ENCODE results near the gene ANXA8L1.
"Not testable (repeated sequence)": the region's sequence is repeated elsewhere in the genome, so short reads cannot be mapped to it uniquely, and the experiment has no call there.

Gene ANXA8L1, protein sequence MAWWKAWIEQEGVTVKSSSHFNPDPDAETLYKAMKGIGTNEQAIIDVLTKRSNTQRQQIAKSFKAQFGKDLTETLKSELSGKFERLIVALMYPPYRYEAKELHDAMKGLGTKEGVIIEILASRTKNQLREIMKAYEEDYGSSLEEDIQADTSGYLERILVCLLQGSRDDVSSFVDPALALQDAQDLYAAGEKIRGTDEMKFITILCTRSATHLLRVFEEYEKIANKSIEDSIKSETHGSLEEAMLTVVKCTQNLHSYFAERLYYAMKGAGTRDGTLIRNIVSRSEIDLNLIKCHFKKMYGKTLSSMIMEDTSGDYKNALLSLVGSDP

DNA sequence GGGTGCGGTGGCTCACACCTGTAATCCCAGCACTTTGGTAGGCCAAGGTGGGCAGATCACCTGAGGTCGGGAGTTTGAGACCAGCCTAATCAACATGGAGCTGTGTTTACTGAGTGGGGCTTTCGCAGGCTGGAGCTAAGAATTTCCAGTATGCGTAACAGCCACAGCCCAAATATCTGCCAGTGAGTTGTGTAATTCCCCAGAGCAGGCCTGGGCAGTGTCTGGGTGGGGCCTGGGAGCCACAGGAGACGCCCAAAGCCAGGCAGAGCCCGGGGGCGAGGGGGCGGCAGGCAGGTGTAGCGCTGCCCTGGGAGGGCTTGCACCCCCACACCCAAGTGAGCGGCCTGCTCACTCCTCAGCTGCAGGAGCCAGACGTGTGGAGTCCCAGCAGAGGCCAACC, at the start of gene ANXA8L1:
TSS of gene ANXA8L1 (plus strand) at position 371 of the 400 bp plus-strand sequence. CDS start 76 bp downstream, outside the sequence.
- DNase-seq = not testable (repeated sequence)

DNA sequence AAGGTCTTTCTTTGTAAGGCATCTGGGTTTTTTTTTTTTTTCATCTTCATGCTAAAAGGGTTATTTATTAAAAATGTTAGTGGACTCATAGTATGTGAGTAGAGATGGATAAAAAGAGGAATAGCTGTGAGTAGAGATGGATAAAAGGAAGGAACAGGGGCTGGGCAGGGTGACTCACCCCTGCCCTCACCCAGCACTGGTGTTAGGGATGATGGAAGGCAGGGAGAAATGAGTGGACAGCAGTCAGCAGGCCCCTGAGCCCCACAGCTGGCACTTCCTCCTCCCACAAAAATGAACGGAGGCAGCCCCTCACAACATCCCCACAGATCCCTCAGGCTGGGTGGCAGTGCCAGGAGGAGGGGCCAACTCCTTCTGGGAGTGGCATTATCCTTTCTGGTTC, 49.5 kb upstream of the ANXA8L1 start:
- no peak for DNase-seq

DNA sequence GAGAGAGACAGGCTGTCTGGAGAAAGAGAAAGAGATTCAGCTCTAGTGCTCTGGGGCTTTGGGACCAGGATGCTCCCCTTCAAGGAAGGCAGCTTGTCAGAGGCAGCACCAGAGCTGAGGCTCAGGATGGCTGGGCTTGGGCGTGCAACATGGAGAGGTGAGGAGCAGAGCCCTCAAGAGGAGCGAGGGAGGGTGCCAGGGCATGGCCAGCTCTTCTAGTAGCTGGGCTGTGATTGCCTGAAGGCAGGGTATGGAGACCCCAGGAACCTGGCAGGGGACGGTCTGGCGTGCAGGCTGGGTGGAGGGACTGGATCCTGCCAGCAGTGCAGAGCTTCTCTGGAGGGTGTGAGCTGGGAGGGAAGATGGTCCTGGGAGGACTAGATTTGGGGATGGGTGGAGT, 48.6 kb upstream of the ANXA8L1 start:
- DNase-seq = no peak

DNA sequence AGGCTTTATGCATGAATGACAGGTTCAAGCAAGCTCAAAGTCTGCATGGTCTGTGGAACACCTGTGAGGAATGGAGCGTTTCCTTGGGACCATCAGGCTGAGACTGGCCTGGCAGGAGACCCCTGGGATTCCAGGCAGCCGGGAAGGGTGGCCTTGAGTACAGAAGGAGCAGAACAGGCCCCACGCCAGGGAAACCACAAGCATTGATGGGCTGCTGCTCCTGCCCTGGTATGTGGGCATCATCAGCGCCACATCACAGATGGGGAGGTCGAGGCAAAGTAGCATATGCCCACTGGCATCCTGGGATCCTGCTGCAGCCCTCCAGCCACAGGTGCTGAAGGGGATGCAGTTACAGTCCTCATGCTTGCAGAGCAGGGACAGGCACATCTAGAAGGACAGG, 47.9 kb upstream of the ANXA8L1 start:
- DNase-seq = no peak

DNA sequence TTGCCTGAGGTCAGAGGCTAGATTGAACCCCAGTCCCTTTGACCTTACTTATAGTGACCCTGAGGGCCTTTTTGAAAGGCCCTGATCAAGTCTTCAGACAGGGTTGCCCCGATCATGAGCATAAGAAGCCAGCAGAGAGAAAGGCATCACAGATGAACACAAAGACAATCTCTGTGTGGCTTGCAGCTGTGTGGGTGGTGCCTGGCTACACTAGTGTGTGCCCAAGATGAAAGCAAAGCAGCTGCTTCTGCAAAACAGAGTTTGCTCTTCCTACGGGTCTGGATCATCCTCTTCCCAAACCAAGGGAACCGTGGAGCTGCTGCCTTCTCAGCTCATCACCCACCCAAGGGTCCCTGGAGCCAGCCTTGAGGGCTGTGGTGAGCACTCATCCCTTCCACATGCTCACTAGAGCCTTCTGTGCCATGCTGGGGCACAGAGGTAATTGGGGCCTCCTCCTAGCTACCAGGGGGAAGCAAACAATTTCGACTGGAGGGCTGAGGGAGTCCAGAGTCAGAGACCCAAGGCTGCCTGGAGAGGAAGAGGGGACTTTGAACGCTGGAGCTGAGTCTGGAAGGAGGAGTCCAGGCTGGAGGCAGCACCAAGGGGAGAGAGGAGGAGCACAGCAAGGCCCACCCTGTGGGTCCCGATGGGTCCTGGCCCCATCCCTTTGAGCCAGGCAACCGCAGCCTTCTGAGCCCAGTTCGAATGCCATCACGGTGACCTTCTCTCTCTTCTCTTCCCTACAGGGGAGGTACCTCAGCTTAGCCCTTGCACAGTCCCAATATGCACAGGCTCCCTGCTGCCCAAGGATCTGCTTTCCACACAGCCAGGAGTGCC, 46.5 kb upstream of the ANXA8L1 start:
- DNase-seq = no peak

DNA sequence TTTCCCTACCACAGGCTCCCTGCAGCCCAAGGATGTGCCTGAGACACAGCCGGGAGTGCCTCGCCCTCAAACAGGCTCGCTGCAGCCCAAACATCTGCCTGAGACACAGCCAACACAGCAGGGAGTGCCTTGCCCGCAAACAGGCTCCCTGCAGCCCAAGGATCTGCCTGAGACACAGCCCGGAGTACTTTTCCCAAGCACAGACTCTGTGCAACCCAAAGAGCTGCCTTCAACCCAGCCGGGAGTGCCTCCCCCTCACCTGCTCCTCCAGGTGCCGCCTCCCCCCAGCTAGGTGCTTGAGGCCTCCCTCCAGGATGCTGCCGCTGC, 45.9 kb upstream of the ANXA8L1 start:
- DNase-seq = no peak

DNA sequence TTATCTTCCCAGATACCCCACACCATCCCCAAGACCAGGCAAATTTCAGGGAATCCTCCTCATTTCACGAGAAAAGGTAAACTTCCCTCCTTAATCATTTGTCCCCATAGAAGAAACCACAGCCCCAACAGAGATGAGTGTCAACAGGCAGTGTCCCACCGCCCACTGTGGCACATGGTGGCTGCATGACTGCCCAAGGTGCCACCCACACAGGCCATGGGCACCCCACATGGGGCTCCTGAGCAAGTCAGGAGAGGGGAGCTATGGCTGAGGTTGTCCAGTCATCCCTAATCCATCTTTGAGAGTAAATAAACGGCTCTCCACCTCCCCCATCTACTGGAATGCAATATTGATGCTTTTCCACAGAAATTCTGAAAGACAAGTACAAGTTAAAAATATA, 44.7 kb upstream of the ANXA8L1 start:
- DNase-seq = no peak

DNA sequence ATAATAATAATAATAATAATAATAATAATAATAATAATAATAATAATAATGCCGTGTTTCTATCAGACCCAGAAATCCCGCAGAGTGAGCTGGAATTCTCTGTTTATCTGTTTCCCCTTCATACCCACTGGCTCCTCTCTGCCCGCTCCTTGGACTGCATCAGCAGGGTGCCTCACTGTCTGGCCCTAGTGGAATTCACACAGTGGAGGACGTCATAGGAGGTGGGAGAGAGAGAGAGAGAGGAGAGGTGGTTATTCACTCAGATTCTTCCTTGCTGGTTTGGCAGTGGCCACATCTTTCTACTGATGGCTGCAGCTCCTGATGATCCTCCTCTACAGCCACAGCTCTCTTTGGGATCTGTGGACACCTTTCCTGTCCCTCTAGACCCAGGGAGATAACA, 10.1 kb upstream of the ANXA8L1 start:
- not testable (repeated sequence) for DNase-seq

DNA sequence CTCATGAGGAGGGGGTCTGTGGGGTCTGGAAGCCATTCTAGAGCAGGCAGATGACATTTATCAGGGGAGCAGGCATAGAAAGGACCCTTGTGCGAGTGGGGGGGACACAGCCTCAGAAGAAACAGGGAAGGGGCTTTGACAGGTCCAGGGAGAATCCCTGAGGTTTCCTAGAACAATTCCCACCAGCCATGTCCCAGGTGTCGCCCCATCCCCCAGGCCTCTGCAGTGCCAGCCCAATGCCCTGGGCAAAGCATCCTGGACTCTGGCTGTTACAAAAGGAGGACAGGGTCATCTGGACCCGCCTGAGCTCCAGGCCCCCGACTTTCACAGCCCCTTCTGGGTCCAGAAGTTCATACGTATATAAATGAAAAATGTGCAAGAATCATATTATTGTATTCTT, 8.4 kb upstream of the ANXA8L1 start:
- DNase-seq = not testable (repeated sequence)

DNA sequence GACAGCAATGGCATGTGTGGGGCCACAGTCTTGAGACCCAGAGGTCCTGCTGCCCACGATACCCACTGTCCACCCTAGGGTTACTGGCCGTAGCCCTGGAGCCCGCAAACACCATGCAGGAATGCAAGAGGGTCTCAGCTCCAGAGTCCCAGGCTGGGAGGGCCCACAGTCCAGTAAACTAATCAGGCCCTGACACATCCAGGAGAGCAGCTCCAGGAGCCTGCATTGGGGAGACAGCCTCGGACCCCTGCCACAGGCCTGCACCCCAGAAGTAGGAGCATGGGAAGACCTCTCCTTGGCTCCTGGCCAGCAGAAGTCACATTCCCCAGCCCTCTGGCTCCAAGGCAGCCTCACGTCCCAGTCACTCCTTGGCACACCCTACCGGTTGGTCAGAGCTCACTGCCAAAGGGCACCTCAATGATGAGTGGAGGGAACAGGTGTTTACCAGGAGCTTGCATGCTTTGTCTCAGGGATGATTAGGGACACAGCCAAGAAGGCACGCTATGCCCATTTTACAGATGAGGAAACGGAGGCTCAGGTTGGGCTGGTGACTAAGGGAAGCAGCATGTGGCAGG, 7.8 kb upstream of the ANXA8L1 start:
- DNase-seq = not testable (repeated sequence)

DNA sequence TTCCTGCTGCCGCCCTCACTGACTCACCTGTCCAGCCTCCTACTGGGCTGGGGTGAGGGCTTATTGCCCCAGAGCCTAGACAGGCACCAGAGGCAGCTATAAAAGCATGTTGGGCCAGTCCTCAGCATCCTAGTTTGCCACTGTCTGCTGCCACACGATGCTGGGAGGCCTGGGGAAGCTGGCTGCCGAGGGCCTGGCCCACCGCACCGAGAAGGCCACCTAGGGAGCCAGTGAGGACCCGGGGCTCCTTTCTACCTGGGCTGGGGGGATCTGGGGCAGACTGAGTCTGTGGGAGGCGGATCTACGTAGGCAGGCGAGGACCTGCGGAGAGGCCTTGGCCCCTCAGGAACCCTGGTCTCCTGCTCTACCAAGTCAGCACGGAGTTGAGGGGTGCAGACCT, 6.6 kb upstream of the ANXA8L1 start:
- DNase-seq = not testable (repeated sequence)

DNA sequence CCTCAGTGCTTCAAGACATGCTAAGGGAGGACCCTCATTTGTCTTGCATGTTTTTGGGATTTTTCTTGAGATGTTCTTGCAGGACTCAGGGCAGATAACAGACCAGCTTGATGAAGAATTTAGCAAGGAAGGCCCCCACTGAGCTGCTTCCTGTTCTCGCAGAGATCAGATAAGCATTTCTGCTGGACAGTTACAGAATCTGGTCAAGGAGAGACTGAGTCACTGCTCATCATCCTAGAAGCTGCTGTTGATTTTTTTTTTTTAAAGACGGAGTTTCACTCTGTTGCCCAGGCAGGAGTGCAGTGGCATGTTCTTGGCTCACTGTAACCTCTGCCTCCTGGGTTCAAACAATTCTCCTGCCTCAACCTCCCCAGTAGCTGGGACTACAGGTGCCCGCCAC, 1.2 kb upstream of the ANXA8L1 start:
- not testable (repeated sequence) for DNase-seq

DNA sequence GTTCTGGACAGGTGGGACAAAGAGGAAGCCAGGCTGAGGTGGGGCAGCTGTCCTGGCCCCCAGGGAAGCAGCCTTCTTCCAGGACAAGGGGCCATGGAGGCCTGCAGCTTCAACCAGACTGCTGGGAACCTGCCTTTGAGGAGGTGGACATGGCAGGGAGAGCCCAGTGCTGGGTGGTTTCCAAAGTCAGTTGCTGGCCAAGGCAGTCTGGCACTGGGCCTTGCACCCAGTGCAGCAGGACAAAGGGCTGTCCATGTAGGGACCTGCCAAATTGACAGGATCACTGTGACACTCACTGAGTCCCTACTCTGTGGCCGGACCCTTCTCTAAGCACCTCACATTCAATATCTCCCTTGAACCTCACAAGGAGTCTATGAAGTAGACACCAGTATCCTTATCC, 1.4 kb downstream of the ANXA8L1 start:
- DNase-seq = not testable (repeated sequence)

DNA sequence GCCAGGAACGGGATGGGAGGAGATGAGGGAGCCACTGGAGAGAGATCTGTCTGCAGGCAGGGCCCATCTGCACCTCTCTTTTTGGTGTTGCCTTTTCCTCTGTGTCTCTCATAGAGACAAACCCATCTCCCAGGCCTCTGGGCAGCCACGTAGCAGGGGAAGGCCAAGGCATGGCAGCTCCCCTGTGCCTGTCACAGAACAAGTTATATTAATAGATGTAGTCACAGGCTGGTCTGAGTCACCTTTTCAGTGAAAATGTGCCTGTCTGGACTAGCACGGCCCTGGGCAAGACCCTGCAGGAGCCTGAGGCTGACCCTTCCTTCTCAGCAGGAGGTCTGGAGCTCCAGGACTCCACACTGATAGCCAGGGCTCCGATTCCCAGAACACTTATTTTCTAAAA, 2.1 kb downstream of the ANXA8L1 start:
- not testable (repeated sequence) for DNase-seq

DNA sequence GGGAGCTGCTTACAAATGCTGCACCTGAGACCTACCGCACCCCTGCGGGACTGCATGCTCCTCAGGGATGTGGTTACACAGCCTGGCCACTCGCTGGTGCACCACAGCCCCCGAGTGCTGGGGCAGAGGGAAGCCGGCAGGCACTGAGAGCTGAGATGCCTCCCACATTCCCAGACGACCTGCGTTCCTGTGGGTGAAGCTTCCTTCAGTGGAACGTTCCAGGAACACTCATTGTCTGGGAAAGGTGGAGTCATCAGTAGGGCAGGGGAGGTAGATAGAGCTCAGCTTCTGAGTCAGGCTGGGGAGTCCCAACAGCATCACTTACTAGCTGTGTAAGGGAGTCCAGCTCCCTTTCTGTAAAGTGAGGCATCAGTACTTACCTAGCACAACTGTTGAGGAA, 2.5 kb downstream of the ANXA8L1 start:
- DNase-seq = not testable (repeated sequence)

DNA sequence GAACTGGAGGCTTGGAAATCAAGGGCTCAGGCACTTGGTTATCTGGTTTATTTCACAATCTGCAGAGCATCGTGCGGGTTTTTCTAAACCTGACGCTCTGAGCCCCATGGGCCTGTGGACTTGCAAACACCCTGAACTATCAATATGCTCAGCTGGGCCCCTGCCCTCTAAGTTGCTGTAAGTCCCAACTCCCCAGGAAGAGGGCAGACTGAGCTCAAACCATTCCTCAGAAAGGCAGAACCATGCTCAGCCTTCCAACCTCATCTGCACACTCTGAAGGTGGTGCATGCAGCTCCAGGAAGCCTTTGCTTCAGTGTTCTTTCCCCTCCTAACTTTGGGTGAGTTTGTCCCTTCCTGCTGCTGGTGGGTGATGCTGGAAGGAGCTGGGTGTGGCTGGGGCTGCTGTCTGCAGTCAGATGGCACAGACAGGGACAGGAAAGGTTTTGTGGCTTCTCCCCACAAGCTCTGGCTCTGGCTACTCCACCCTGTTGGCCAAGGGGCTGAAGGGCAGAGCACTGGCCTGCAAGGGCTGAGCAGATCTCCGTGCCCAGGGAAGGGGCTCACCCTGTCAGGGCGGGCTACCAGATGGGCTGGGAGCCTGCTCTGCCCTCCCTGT, 3.8 kb downstream of the ANXA8L1 start:
- DNase-seq = not testable (repeated sequence)

DNA sequence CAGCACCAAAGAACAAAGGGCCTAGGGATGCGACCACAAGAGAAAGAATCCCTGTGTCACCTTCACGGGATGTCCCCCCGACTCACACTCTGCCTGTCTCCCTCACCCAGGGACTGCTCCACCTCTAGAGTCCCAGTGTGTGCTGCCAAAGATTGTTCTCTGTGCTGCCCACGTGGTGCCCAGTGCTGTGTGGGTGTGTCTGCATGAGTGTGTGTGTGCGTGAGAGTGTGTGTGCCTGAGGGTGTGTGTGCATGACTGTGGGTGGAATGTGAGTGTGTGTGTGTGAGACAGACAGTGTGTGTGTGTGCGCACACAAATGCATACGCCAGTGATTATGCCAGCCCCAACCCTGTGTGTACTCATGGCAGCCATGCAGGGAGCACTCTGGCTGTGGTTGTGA, 10.3 kb downstream of the ANXA8L1 start:
- DNase-seq = not testable (repeated sequence)

DNA sequence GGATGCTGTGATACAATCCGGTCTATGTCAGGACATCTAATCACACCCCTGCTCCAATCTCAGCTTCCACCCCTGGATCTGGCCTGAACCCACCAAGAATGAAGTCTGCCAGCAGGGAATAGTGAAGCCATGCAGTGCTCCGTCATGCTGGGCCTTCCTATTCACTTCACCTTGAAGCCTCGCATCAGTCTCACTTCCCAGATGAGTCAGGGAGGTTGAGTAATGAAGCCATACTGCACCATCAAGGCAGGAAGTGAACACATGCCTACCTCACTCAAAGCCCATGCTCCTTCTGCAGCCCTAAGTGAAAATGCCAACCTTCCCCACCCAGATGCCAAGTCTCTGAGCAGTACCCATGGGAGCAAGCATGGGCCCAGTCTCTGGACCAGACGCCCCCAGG, 11.1 kb downstream of the ANXA8L1 start:
- DNase-seq = not testable (repeated sequence)

DNA sequence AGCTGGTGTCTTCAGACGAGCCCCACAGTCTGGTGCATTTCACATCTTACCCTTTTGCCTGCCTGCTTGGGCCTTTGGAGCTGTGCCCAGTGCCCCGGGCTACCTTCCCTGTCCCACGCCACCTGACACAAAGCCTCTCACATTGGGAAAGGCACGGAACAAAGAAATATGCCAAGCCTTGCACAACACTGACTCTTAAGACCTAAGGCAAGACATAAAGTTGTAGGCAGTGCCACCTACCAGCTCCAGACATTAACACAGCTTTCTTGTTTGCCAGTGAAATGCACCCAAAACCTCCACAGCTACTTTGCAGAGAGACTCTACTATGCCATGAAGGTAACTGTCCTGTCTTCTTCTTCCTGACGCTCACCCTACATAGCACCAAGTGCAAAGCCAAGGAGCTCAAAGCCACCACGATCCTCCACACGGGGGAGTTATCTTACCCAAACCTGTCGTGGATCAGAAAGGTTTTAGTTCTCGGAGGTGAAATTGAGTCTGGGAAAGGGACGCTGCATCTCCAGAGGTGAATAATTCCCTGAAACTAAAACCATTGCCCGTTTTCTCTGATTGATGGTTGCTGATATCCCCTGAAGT, 11.8 kb downstream of the ANXA8L1 start:
- not testable (repeated sequence) for DNase-seq

DNA sequence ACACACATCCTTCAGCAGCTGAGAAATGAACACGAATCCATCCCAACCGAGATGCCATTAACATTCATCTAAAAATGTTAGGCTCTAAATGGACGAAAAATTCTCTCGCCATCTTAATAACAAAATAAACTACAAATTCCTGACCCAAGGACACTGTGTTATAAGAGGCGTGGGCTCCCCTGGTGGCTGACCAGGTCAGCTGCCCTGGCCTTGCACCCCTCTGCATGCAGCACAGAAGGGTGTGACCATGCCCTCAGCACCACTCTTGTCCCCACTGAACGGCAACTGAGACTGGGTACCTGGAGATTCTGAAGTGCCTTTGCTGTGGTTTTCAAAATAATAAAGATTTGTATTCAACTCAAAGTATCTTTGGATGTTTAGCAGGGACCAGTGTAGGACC, 15.8 kb downstream of the ANXA8L1 start:
- not testable (repeated sequence) for DNase-seq

DNA sequence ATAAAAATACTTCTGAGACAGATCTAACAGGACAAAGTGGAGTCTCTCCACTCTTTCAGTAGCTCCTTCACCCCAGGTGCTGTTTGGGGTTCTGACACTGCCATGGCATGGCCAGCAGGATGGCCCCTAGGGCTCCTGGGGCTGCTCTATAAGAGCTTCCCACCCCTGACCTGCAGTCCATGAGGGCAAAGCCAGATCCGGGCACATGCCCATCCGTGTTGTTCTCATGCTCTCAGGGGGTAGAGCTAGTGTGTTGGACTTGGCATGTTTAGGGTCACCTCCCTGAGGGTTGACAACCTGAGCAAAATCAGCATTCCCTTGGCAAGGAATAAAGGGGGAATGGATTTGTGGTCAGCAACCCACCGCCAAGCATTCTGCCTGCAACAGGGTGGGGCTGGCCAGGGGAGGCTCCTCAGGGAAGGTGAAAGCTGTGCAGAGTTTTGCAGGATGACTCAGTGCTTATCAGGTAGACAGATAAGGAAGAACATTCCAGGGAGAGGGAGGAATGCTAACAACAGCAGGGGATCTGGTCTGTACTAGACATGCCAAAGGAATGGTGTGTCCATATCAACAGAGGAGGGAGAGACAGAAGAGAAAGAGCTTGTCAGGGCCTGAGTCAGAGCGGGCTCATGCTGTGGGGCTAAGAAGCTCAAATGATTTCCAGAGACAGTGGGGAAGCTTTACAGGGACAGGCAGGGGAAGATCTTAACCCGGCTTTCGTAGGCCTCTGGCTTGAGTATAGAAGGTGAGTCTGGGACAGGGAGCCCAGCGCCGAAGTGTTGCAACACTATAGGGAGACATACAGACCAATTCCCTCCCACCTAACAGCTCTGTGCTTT, 21.1 kb downstream of the ANXA8L1 start:
- not testable (repeated sequence) for DNase-seq

DNA sequence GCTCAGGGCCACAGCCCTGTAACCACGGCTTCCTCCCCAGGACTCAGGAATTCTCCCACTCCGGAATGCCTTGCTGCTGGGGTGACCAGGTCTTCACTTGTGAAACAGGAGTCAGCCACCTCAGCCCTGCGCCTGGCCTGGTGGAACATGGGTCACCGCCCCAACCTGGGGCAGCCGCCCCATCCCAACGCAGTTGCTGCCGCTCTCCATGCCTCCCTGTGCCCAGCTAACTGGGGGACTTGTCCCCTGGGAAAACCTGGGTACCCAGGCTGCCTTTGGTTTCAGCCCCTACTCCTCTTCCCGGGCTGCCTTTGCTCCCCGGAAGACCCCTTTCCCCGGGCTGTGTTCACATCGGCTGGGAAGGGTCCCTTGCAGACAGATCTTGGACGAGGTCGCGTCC, 22.2 kb downstream of the ANXA8L1 start:
- DNase-seq = not testable (repeated sequence)
